Neural progenitor cell (in vitro differentiated cells): ENCODE data around the gene TGM3.

Experiments
- CTCF ChIP-seq: fragments of 200-600 bp; sonication (generic); IDR thresholded peaks from 2 replicates; pipeline ENCODE4 v1.5.1; 2017; ENCODE audit warnings: antibody characterized with exemption, mild to moderate bottlenecking
- EZH2phosphoT487 ChIP-seq: fragments of 200-600 bp; sonication (generic); IDR thresholded peaks from 2 replicates; pipeline ENCODE4 v1.6.1; 2017; ENCODE audit warnings: antibody characterized with exemption

DNA sequence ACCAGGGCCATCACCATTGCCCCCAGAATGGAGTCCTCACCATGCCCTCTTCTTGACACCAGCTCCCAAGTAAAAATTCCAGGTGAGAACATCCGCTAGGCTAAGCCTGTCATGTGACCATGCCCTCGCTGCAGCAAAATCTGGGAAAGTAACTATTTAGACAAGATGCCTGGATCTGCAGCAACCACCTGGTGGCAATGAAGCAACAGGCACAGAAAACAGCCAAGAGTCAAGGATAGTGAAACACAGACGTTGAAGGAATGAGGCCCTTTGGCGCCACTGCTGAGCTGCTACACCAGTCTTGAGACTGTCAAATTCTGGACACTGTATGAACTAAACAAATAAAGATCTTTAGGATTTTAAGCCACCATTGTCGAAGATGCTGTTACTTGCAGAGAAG lies 54.8 kb downstream of the TGM3 start:
- TF ChIP-seq CTCF (no peak), EZH2phosphoT487 (no peak)
